K562 (cell line): ENCODE results near the gene CCDC192. TPM values are rescaled to one million over a fixed set of nuclear protein-coding genes. Genes with fewer than 3 reads are reported as not detected.

ENCODE experiments used
- KAT2B ChIP-seq: IDR thresholded peaks from one replicate; pipeline ENCODE4 v1.6.1; 2012; ENCODE audit warnings: low read depth, mild to moderate bottlenecking, control low read depth, inconsistent platforms, low read length, moderate library complexity
- MTA3 ChIP-seq: fragments of 450-650 bp; formaldehyde crosslinking; IDR thresholded peaks from 2 replicates; pipeline ENCODE4 v1.6.1; 2017; ENCODE audit warnings: mild to moderate bottlenecking, borderline replicate concordance
- MYNN ChIP-seq, 2 experiments: sonication (generic); formaldehyde crosslinking in 1 of 2; IDR thresholded peaks; 2 replicates each; pipeline versions ENCODE4 v1.5.0 to v1.6.1; 2016 to 2020; ENCODE audit warnings: antibody characterized with exemption in 1 of 2, missing genetic modification reagents in 1 of 2
- NFYB ChIP-seq: IDR thresholded peaks from 2 replicates; pipeline ENCODE4 v1.6.1; 2011; ENCODE audit warnings: mild to moderate bottlenecking, moderate library complexity; ENCODE audit not compliant: insufficient read length; ENCODE audit errors: extremely low read depth
- PHF20 ChIP-seq: fragments of 450-650 bp; IDR thresholded peaks from 2 replicates; pipeline ENCODE4 v1.6.1; 2018; ENCODE audit not compliant: partially characterized antibody
- PTBP1 ChIP-seq: fragments of 200-400 bp; formaldehyde crosslinking; IDR thresholded peaks from 2 replicates; pipeline ENCODE4 v1.6.1; 2017; ENCODE audit warnings: low read depth, low read length
- RBM22 ChIP-seq: fragments of 200-400 bp; formaldehyde crosslinking; IDR thresholded peaks from 2 replicates; pipeline ENCODE4 v1.6.1; 2018; ENCODE audit warnings: low read length, low read depth; ENCODE audit not compliant: poor library complexity, severe bottlenecking
- RREB1 ChIP-seq: fragments of 250-450 bp; sonication (Bioruptor Pico); IDR thresholded peaks from 2 replicates; pipeline ENCODE4 v1.4.0; 2020
- TCF7L2 ChIP-seq: fragments of 150-350 bp; IDR thresholded peaks from 2 replicates; pipeline ENCODE4 v1.6.1; 2016; ENCODE audit warnings: low read depth, mild to moderate bottlenecking, low read length, moderate library complexity
- ZBTB12 ChIP-seq: fragments of 250-450 bp; sonication (Bioruptor Pico); IDR thresholded peaks from 2 replicates; pipeline ENCODE4 v1.4.0; 2020
- ZNF23 ChIP-seq: fragments of 250-450 bp; sonication (Bioruptor Pico); IDR thresholded peaks from 2 replicates; pipeline ENCODE4 v1.4.0; 2020; ENCODE audit warnings: mild to moderate bottlenecking
- ZNF232 ChIP-seq: sonication (generic); formaldehyde crosslinking; IDR thresholded peaks from 2 replicates; pipeline ENCODE4 v1.8.0; 2022; ENCODE audit warnings: mild to moderate bottlenecking, missing genetic modification reagents
- ZNF696 ChIP-seq: fragments of 250-450 bp; sonication (Bioruptor Pico); conservative IDR thresholded peaks from 2 replicates; pipeline ENCODE4 v1.4.0; 2020; ENCODE audit warnings: mild to moderate bottlenecking, moderate library complexity
- ZNF717 ChIP-seq: fragments of 250-450 bp; sonication (Bioruptor Pico); IDR thresholded peaks from 2 replicates; pipeline ENCODE4 v1.5.0; 2021
- ZZZ3 ChIP-seq: fragments of 450-650 bp; IDR thresholded peaks from 2 replicates; pipeline ENCODE4 v1.6.1; 2016; ENCODE audit warnings: antibody characterized with exemption, mild to moderate bottlenecking, moderate library complexity
- polyA plus RNA-seq, 8 experiments: library from polyadenylated mRNA; depleted of rRNA in 4 of 8; stranded (reverse) in 5 of 8; unstranded in 3 of 8; fragments of >200 nt; fragmentation: Nextera tagmentation in 2 of 8; fragmentation: Illumina TruSeq in 1 of 8; extraction: Ambion mirVana in 2 of 8; extraction: Trizol in 1 of 8; gene quantifications; 2 replicates each; pipeline versions ENCODE4 v1.2.1 to v1.2.3, GENCODE V29; 2011 to 2014; ENCODE audit warnings: inconsistent platforms in 1 of 8, missing spikeins in 1 of 8
- total RNA-seq, 7 experiments: library from RNA; depleted of rRNA in 6 of 7; stranded (reverse); fragments of >200 nt in 6 of 7; fragmentation: Illumina TruSeq in 2 of 7; extraction: Trizol in 2 of 7; gene quantifications; 2 replicates each; pipeline versions ENCODE4 v1.2.1 to v1.2.3, GENCODE V29; 2011 to 2021; ENCODE audit warnings: low replicate concordance in 1 of 7
- TF ChIP-seq, protein P1 (sequence below): sonication (generic); formaldehyde crosslinking; IDR thresholded peaks from 2 replicates; pipeline ENCODE4 v1.8.0; 2022; ENCODE audit warnings: missing genetic modification reagents, mild to moderate bottlenecking, borderline replicate concordance
- TF ChIP-seq, protein P2 (sequence below): fragments of 450-650 bp; IDR thresholded peaks from 2 replicates; pipeline ENCODE4 v1.7.1; 2018; ENCODE audit warnings: mild to moderate bottlenecking, low read depth; ENCODE audit not compliant: partially characterized antibody

CCDC192 gene
- total and polyA plus RNA-seq, 9 of the 15 experiments (the other 6 are each of a cell fraction or from before 2014, with no cell fraction given) = 0.21 to 0.66 (median 0.38) TPM; not detected in 2

DNA sequence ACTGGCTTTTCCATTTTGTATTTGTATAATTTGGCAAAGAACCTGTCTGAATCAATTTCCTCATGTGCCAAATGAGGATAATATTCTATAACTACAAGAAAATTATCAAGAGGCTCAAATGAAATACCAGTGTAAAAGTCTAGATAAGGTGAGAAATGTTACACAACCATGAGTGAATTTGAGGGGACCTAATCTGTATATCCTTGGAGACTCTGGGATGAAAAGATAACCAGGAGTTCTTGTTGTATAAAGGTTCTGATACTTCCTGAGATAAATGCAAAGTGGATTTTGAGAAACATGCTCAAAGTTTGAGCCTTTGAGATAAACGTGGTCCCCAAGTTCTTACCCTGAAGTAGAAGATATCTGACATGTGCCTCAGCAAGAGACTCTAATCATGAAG is 260.0 kb downstream of the CCDC192 start (continued):
- TF ChIP-seq TCF7L2 (no peak), ZNF696 (no peak), ZZZ3 (no peak), PTBP1 (no peak), ZNF717 (CRISPR knock-in tag) (no peak), MTA3 (no peak), MYNN (IDR thresholded peaks at IDR 0.05) (0 out of 2 replicates have a peak, but pooled peaks have one; percentile 43), MYNN (CRISPR knock-in tag; IDR thresholded peaks at IDR 0.05) (no peak), RBM22 (no peak), ZNF23 (no peak), RREB1 (CRISPR knock-in tag) (no peak), NFYB (no peak), ZBTB12 (no peak), PHF20 (no peak), ZNF232 (CRISPR knock-in tag) (no peak), KAT2B (no peak)
- TF ChIP-seq, protein P1, sequence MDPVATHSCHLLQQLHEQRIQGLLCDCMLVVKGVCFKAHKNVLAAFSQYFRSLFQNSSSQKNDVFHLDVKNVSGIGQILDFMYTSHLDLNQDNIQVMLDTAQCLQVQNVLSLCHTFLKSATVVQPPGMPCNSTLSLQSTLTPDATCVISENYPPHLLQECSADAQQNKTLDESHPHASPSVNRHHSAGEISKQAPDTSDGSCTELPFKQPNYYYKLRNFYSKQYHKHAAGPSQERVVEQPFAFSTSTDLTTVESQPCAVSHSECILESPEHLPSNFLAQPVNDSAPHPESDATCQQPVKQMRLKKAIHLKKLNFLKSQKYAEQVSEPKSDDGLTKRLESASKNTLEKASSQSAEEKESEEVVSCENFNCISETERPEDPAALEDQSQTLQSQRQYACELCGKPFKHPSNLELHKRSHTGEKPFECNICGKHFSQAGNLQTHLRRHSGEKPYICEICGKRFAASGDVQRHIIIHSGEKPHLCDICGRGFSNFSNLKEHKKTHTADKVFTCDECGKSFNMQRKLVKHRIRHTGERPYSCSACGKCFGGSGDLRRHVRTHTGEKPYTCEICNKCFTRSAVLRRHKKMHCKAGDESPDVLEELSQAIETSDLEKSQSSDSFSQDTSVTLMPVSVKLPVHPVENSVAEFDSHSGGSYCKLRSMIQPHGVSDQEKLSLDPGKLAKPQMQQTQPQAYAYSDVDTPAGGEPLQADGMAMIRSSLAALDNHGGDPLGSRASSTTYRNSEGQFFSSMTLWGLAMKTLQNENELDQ (CRISPR knock-in tag) = no peak
- TF ChIP-seq, protein P2, sequence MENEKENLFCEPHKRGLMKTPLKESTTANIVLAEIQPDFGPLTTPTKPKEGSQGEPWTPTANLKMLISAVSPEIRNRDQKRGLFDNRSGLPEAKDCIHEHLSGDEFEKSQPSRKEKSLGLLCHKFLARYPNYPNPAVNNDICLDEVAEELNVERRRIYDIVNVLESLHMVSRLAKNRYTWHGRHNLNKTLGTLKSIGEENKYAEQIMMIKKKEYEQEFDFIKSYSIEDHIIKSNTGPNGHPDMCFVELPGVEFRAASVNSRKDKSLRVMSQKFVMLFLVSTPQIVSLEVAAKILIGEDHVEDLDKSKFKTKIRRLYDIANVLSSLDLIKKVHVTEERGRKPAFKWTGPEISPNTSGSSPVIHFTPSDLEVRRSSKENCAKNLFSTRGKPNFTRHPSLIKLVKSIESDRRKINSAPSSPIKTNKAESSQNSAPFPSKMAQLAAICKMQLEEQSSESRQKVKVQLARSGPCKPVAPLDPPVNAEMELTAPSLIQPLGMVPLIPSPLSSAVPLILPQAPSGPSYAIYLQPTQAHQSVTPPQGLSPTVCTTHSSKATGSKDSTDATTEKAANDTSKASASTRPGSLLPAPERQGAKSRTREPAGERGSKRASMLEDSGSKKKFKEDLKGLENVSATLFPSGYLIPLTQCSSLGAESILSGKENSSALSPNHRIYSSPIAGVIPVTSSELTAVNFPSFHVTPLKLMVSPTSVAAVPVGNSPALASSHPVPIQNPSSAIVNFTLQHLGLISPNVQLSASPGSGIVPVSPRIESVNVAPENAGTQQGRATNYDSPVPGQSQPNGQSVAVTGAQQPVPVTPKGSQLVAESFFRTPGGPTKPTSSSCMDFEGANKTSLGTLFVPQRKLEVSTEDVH = no peak
